ENCODE results near the gene OLFML2A. TPM values are rescaled to one million over a fixed set of nuclear protein-coding genes. Genes with fewer than 3 reads are reported as not detected.
"Not testable (repeated sequence)": the region's sequence is repeated elsewhere in the genome, so short reads cannot be mapped to it uniquely, and the experiment has no call there.

OLFML2A gene
- total RNA-seq, 1 experiment from 2014 or later: not detected

GRCh38 chr9:124835026-124835557 is 58.2 kb downstream of the OLFML2A start:
- Histone ChIP-seq H3K9me3 (ENCODE audit: low read length) (no peaks in the 10 kb centered on the region), H2AFZ (ENCODE audit: low read length) (no peak overlapping the region), H4K20me1 (ENCODE audit: insufficient read depth, low read depth, low read length) (no peaks in the 10 kb centered on the region), H3K27ac (ENCODE audit: low read length) (no peak overlapping the region), H3K9me2 (replicated peaks; ENCODE audit: insufficient read depth, low read length) (no peaks in the 10 kb centered on the region), H3K27me3 (ENCODE audit: low read length) (no peaks in the 10 kb centered on the region), H3K79me2 (ENCODE audit: low read length) (no peaks in the 10 kb centered on the region), H3K9ac (ENCODE audit: low read length) (no peak overlapping the region), H3K4me1 (ENCODE audit: low read length) (no peaks in the 10 kb centered on the region; the same call in 1 of the 2 replicates), H3K4me2 (ENCODE audit: low read depth, low read length, poor library complexity, severe bottlenecking) (no peak overlapping the region), H3K36me3 (ENCODE audit: insufficient read depth, low read length) (no peaks in the 10 kb centered on the region), H3K4me3 (ENCODE audit: low read length) (no peak overlapping the region)
- no peak for DNase-seq

- H3K27ac ChIP-seq (ENCODE audit: low read length); H4K20me1 ChIP-seq (ENCODE audit: insufficient read depth, low read depth, low read length); H3K36me3 ChIP-seq (ENCODE audit: insufficient read depth, low read length); H3K27me3 ChIP-seq (ENCODE audit: low read length); H3K9me3 ChIP-seq (ENCODE audit: low read length); H3K9me2 ChIP-seq (replicated peaks; ENCODE audit: insufficient read depth, low read length); H3K4me1 ChIP-seq (ENCODE audit: low read length); H3K4me3 ChIP-seq (ENCODE audit: low read length); DNase-seq; H3K9ac ChIP-seq (ENCODE audit: low read length); H3K79me2 ChIP-seq (ENCODE audit: low read length); H2AFZ ChIP-seq (ENCODE audit: low read length); H3K4me2 ChIP-seq (ENCODE audit: low read depth, low read length, poor library complexity, severe bottlenecking): not testable (repeated sequence)
These were observed 61.2 kb downstream of the OLFML2A start for GRCh38 chr9:124838132-124838531.

GRCh38 chr9:124838567-124839275 is 61.8 kb downstream of the OLFML2A start:
- not testable (repeated sequence) for H3K9me2 ChIP-seq (replicated peaks; ENCODE audit: insufficient read depth, low read length); H4K20me1 ChIP-seq (ENCODE audit: insufficient read depth, low read depth, low read length); H3K4me2 ChIP-seq (ENCODE audit: low read depth, low read length, poor library complexity, severe bottlenecking); H2AFZ ChIP-seq (ENCODE audit: low read length); DNase-seq; H3K27me3 ChIP-seq (ENCODE audit: low read length); H3K4me3 ChIP-seq (ENCODE audit: low read length); H3K4me1 ChIP-seq (ENCODE audit: low read length); H3K9me3 ChIP-seq (ENCODE audit: low read length); H3K9ac ChIP-seq (ENCODE audit: low read length); H3K36me3 ChIP-seq (ENCODE audit: insufficient read depth, low read length); H3K27ac ChIP-seq (ENCODE audit: low read length); H3K79me2 ChIP-seq (ENCODE audit: low read length)

- DNase-seq: peak; percentile 59
- no peak overlapping the region for H3K9ac ChIP-seq (ENCODE audit: low read length)
- H4K20me1 ChIP-seq (ENCODE audit: insufficient read depth, low read depth, low read length): no peaks in the 10 kb centered on the region
- no peaks in the 10 kb centered on the region for H3K27me3 ChIP-seq (ENCODE audit: low read length)
- no peak overlapping the region for H2AFZ ChIP-seq (ENCODE audit: low read length)
- H3K4me1 ChIP-seq (ENCODE audit: low read length): no peaks in the 10 kb centered on the region; the same call in 1 of the 2 replicates
- no peak overlapping the region for H3K27ac ChIP-seq (ENCODE audit: low read length)
- H3K9me3 ChIP-seq (ENCODE audit: low read length): no peaks in the 10 kb centered on the region
- no peak overlapping the region for H3K4me2 ChIP-seq (ENCODE audit: low read depth, low read length, poor library complexity, severe bottlenecking)
- H3K4me3 ChIP-seq (ENCODE audit: low read length): no peak overlapping the region
- H3K36me3 ChIP-seq (ENCODE audit: insufficient read depth, low read length): no peaks in the 10 kb centered on the region
- no peaks in the 10 kb centered on the region for H3K9me2 ChIP-seq (replicated peaks; ENCODE audit: insufficient read depth, low read length)
- no peaks in the 10 kb centered on the region for H3K79me2 ChIP-seq (ENCODE audit: low read length)
These were observed 62.8 kb downstream of the OLFML2A start for GRCh38 chr9:124839612-124840299.

GRCh38 chr9:124840300-124840833 is 63.4 kb downstream of the OLFML2A start:
- Histone ChIP-seq H3K9me2 (replicated peaks; ENCODE audit: insufficient read depth, low read length) (no peaks in the 10 kb centered on the region), H3K9ac (ENCODE audit: low read length) (no peak overlapping the region), H3K4me2 (ENCODE audit: low read depth, low read length, poor library complexity, severe bottlenecking) (no peak overlapping the region), H4K20me1 (ENCODE audit: insufficient read depth, low read depth, low read length) (no peaks in the 10 kb centered on the region), H3K4me3 (ENCODE audit: low read length) (no peak overlapping the region), H3K36me3 (ENCODE audit: insufficient read depth, low read length) (no peaks in the 10 kb centered on the region), H3K4me1 (ENCODE audit: low read length) (no peaks in the 10 kb centered on the region), H3K27me3 (ENCODE audit: low read length) (no peaks in the 10 kb centered on the region), H3K79me2 (ENCODE audit: low read length) (no peaks in the 10 kb centered on the region), H2AFZ (ENCODE audit: low read length) (no peak overlapping the region), H3K9me3 (ENCODE audit: low read length) (no peaks in the 10 kb centered on the region), H3K27ac (ENCODE audit: low read length) (no peak overlapping the region)
- peak; percentile 75 for DNase-seq

- H3K9ac ChIP-seq (ENCODE audit: low read length): no peak overlapping the region
- H3K36me3 ChIP-seq (ENCODE audit: insufficient read depth, low read length): no peaks in the 10 kb centered on the region
- H3K27me3 ChIP-seq (ENCODE audit: low read length): no peaks in the 10 kb centered on the region
- H3K27ac ChIP-seq (ENCODE audit: low read length): no peak overlapping the region
- H3K79me2 ChIP-seq (ENCODE audit: low read length): no peaks in the 10 kb centered on the region
- H3K4me2 ChIP-seq (ENCODE audit: low read depth, low read length, poor library complexity, severe bottlenecking): no peak overlapping the region
- no peak for DNase-seq
- no peak overlapping the region for H3K4me3 ChIP-seq (ENCODE audit: low read length)
- no peaks in the 10 kb centered on the region for H3K9me3 ChIP-seq (ENCODE audit: low read length)
- no peaks in the 10 kb centered on the region for H4K20me1 ChIP-seq (ENCODE audit: insufficient read depth, low read depth, low read length)
- no peak overlapping the region for H2AFZ ChIP-seq (ENCODE audit: low read length)
- H3K4me1 ChIP-seq (ENCODE audit: low read length): no peaks in the 10 kb centered on the region
- no peaks in the 10 kb centered on the region for H3K9me2 ChIP-seq (replicated peaks; ENCODE audit: insufficient read depth, low read length)
These were observed 64.3 kb downstream of the OLFML2A start for GRCh38 chr9:124841075-124841821.

GRCh38 chr9:124843456-124844034 is 66.6 kb downstream of the OLFML2A start:
- no peak overlapping the region for H2AFZ ChIP-seq (ENCODE audit: low read length)
- no peaks in the 10 kb centered on the region for H3K27me3 ChIP-seq (ENCODE audit: low read length)
- peak; percentile 31 for DNase-seq
- no peaks in the 10 kb centered on the region for H3K9me3 ChIP-seq (ENCODE audit: low read length)
- H3K4me1 ChIP-seq (ENCODE audit: low read length): no peaks in the 10 kb centered on the region
- H3K4me2 ChIP-seq (ENCODE audit: low read depth, low read length, poor library complexity, severe bottlenecking): no peak overlapping the region
- no peak overlapping the region for H3K9ac ChIP-seq (ENCODE audit: low read length)
- no peaks in the 10 kb centered on the region for H3K36me3 ChIP-seq (ENCODE audit: insufficient read depth, low read length)
- H4K20me1 ChIP-seq (ENCODE audit: insufficient read depth, low read depth, low read length): no peaks in the 10 kb centered on the region
- H3K79me2 ChIP-seq (ENCODE audit: low read length): no peaks in the 10 kb centered on the region
- no peak overlapping the region for H3K27ac ChIP-seq (ENCODE audit: low read length)
- no peaks in the 10 kb centered on the region for H3K9me2 ChIP-seq (replicated peaks; ENCODE audit: insufficient read depth, low read length)
- no peak overlapping the region for H3K4me3 ChIP-seq (ENCODE audit: low read length)
